Smooth muscle cell (in vitro differentiated cells): ENCODE measurements around the gene AQP3. TPM values are rescaled to one million over a fixed set of nuclear protein-coding genes. Genes with fewer than 3 reads are reported as not detected.

Source experiments
- DNase-seq: peaks from one replicate; lab custom pipeline; 2025; ENCODE audit not compliant: unreplicated experiment; lab: John Stamatoyannopoulos, UW
- H2AFZ ChIP-seq: fragments of 200-600 bp; sonication (generic); 2 replicates; pipeline ENCODE4 v1.6.0; 2016; ENCODE audit warnings: antibody characterized with exemption, low read depth, mild to moderate bottlenecking
- H3F3A ChIP-seq: fragments of 200-600 bp; sonication (generic); 2 replicates; pipeline ENCODE4 v1.6.0; 2017; ENCODE audit warnings: antibody characterized with exemption, low read depth
- H3K27ac ChIP-seq: fragments of 200-600 bp; sonication (generic); 2 replicates; pipeline ENCODE4 v1.5.1; 2016; ENCODE audit warnings: low read depth, mild to moderate bottlenecking
- H3K27me3 ChIP-seq: fragments of 200-600 bp; sonication (generic); 2 replicates; pipeline ENCODE4 v1.6.1; 2016; ENCODE audit warnings: low read depth, mild to moderate bottlenecking
- H3K36me3 ChIP-seq: fragments of 200-600 bp; sonication (generic); 2 replicates; pipeline ENCODE4 v1.5.1; 2016; ENCODE audit warnings: low read depth
- H3K4me1 ChIP-seq: fragments of 200-600 bp; sonication (generic); 2 replicates; pipeline ENCODE4 v1.5.1; 2016; ENCODE audit warnings: low read depth
- H3K4me2 ChIP-seq: fragments of 200-600 bp; sonication (generic); 2 replicates; pipeline ENCODE4 v1.6.0; 2016; ENCODE audit warnings: mild to moderate bottlenecking
- H3K4me3 ChIP-seq: fragments of 200-600 bp; sonication (generic); 2 replicates; pipeline ENCODE4 v1.5.1; 2016; ENCODE audit warnings: mild to moderate bottlenecking
- H3K79me2 ChIP-seq: fragments of 200-600 bp; sonication (generic); 2 replicates; pipeline ENCODE4 v1.6.0; 2016; ENCODE audit warnings: low read depth, mild to moderate bottlenecking
- H3K9ac ChIP-seq: fragments of 200-600 bp; sonication (generic); 2 replicates; pipeline ENCODE4 v1.6.0; 2016; ENCODE audit warnings: low read depth
- H3K9me3 ChIP-seq: fragments of 200-600 bp; sonication (generic); replicated peaks from 2 replicates; pipeline ENCODE4 v1.5.1; 2016; ENCODE audit warnings: low read depth
- H4K20me1 ChIP-seq: fragments of 200-600 bp; sonication (generic); 2 replicates; pipeline ENCODE4 v1.6.0; 2016; ENCODE audit warnings: low read depth
- WGBS: methylation state at CpG from one replicate; pipeline ENCODE4 v1.1.7; 2016; ENCODE audit warnings: low lambda C conversion rate; 5-methylcytosine and 5-hydroxymethylcytosine counted together
- polyA plus RNA-seq: library from polyadenylated mRNA; unstranded; fragments of >200 nt; fragmentation: Nextera tagmentation; extraction: Ambion mirVana; gene quantifications from 2 replicates; pipeline ENCODE4 v1.2.1, GENCODE V29; 2016
- total RNA-seq: library from RNA; depleted of rRNA; stranded (reverse); fragments of >200 nt; gene quantifications from 2 replicates; pipeline ENCODE4 v1.2.3, GENCODE V29; 2014
- TF ChIP-seq, protein P1 (sequence below): fragments of 200-600 bp; sonication (generic); IDR thresholded peaks from 2 replicates; pipeline ENCODE4 v1.5.1; 2017; ENCODE audit warnings: borderline replicate concordance, mild to moderate bottlenecking, antibody characterized with exemption; ENCODE audit not compliant: insufficient read depth, poor library complexity, severe bottlenecking

AQP3 gene
- total and polyA plus RNA-seq, 2 experiments from 2014 or later: 20.9 to 30.8 TPM

DNA sequence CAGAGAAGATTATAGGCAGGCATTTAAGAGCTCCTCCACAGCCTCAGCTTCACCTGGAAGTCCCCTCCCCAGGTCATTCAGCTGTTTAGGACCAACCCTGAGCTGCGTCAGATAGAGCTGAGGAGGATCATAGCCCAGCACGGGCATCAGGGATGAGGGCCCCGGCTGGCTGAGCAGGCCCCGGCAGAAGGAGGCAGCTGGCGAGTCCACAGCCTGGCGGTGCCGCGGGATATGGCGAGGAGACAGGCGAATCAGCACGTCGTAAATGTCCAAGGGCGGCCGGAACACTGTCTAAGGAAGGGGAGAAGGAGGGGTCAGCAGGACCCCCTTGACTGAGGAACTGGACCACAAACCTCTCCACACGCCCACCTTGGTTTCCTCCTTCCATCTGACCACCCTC is 15.8 kb upstream of the AQP3 start:
- DNase-seq: no peak
- H3K79me2 ChIP-seq: no peaks in the 10 kb centered on the region
- 93% methylated on average over 15 of the region's 15 CpGs for WGBS
- no peaks in the 10 kb centered on the region for H4K20me1 ChIP-seq
- no peak overlapping the region for H3K4me3 ChIP-seq
- H3K4me1 ChIP-seq: no peaks in the 10 kb centered on the region
- no peak overlapping the region for H2AFZ ChIP-seq
- H3F3A ChIP-seq: no peaks in the 10 kb centered on the region
- no peaks in the 10 kb centered on the region for H3K36me3 ChIP-seq
- H3K9ac ChIP-seq: no peak overlapping the region
- H3K27me3 ChIP-seq: no peaks in the 10 kb centered on the region
- no peak overlapping the region for H3K4me2 ChIP-seq
- no peaks in the 10 kb centered on the region for H3K9me3 ChIP-seq
- no peak overlapping the region for H3K27ac ChIP-seq
- TF ChIP-seq, protein P1, sequence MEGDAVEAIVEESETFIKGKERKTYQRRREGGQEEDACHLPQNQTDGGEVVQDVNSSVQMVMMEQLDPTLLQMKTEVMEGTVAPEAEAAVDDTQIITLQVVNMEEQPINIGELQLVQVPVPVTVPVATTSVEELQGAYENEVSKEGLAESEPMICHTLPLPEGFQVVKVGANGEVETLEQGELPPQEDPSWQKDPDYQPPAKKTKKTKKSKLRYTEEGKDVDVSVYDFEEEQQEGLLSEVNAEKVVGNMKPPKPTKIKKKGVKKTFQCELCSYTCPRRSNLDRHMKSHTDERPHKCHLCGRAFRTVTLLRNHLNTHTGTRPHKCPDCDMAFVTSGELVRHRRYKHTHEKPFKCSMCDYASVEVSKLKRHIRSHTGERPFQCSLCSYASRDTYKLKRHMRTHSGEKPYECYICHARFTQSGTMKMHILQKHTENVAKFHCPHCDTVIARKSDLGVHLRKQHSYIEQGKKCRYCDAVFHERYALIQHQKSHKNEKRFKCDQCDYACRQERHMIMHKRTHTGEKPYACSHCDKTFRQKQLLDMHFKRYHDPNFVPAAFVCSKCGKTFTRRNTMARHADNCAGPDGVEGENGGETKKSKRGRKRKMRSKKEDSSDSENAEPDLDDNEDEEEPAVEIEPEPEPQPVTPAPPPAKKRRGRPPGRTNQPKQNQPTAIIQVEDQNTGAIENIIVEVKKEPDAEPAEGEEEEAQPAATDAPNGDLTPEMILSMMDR: no peak

DNA sequence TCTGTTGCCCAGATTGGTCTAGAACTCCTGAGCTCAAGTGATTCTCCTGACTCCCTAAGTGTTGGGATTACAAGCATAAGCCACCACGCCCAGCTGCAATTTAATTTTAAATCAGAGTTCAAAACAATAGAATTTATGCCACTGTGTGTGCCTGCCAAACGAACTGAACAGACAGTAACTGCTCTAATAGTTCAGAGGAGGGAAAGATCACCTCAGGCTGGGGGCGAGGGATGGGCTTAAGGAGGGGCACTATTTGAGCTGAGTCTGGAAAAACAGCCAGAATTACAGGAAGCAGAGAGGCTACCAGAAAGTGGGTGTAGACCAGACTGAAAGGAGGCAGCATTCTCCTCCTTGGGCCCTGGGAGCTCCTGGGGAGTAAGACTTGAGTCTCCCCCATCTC is 14.1 kb upstream of the AQP3 start:
- 95% methylated on average over 3 of the region's 3 CpGs for WGBS
- no peak for DNase-seq
- H3K4me2 ChIP-seq: no peak overlapping the region

DNA sequence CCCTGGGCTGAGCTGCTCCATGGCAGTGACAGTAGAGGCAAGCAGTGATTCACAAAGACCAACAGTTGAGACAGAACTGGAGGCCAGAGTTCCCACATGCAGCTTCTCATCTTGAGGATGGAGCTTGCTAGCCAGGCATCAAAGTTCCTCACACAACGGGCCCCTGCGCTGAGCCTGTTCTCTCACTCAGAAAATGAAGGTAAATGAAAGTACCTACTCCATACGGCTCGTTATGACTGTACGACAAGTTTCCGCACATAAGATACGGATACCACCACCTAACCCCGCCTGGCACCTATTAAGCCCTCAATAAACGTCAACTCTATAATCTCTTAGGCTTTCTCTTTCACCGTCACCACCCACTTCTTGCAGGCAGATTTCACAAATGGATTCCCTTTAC is 13.5 kb upstream of the AQP3 start:
- Histone ChIP-seq H2AFZ (no peak overlapping the region), H3K36me3 (no peaks in the 10 kb centered on the region), H3F3A (no peaks in the 10 kb centered on the region), H3K4me3 (no peak overlapping the region), H3K4me2 (no peak overlapping the region), H3K79me2 (no peaks in the 10 kb centered on the region), H4K20me1 (no peaks in the 10 kb centered on the region), H3K27ac (no peak overlapping the region), H3K27me3 (no peaks in the 10 kb centered on the region), H3K9ac (no peak overlapping the region), H3K9me3 (no peaks in the 10 kb centered on the region), H3K4me1 (no peaks in the 10 kb centered on the region)
- DNase-seq: no peak
- TF ChIP-seq, protein P1: no peak
- 88% methylated on average over 10 of the region's 10 CpGs for WGBS

More for the DNA sequence above, 14.1 kb upstream of the AQP3 start:
- H3K27ac ChIP-seq: no peak overlapping the region
- no peaks in the 10 kb centered on the region for H4K20me1 ChIP-seq
- H3K4me1 ChIP-seq: no peaks in the 10 kb centered on the region
- no peaks in the 10 kb centered on the region for H3K79me2 ChIP-seq
- TF ChIP-seq, protein P1: no peak
- H3F3A ChIP-seq: no peaks in the 10 kb centered on the region
- no peaks in the 10 kb centered on the region for H3K9me3 ChIP-seq
- H2AFZ ChIP-seq: no peak overlapping the region
- H3K36me3 ChIP-seq: no peaks in the 10 kb centered on the region
- no peak overlapping the region for H3K9ac ChIP-seq
- H3K4me3 ChIP-seq: no peak overlapping the region
- H3K27me3 ChIP-seq: no peaks in the 10 kb centered on the region

DNA sequence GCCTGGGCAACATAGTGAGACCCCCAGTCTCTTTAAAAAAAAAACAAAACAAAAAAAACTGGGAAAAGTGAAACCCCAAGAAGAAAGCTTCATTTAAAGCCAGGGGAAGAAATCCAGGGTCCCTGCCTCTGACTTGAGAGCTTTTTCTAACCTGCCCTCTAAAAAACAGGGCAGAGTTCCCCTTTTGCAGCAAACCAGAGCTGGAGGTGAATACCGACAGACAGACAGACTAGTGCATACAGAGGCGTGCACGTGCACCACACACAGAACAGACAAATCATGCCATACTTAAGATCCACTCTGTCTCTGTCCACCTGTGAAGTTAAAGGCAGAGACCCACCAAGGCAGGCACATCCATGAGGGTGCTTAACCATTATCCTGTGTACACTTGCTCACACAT is 11.7 kb upstream of the AQP3 start:
- TF ChIP-seq, protein P1: no peak
- Histone ChIP-seq H4K20me1 (no peaks in the 10 kb centered on the region), H3K79me2 (no peaks in the 10 kb centered on the region), H3K9me3 (no peaks in the 10 kb centered on the region), H3K4me3 (no peak overlapping the region), H3K27me3 (no peaks in the 10 kb centered on the region), H3K36me3 (no peaks in the 10 kb centered on the region), H3F3A (no peaks in the 10 kb centered on the region), H3K4me2 (no peak overlapping the region), H2AFZ (no peak overlapping the region), H3K9ac (no peak overlapping the region), H3K4me1 (no peaks in the 10 kb centered on the region), H3K27ac (no peak overlapping the region)
- WGBS: 96% methylated on average over 3 of the region's 3 CpGs
- DNase-seq: no peak
